COR-L47 (cell line): ENCODE measurements around the gene FNDC3B.
"Not testable (repeated sequence)": the region's sequence is repeated elsewhere in the genome, so short reads cannot be mapped to it uniquely, and the experiment has no call there.

ENCODE experiments used
- DNase-seq: peaks from one replicate; lab custom pipeline; 2025; lab: John Stamatoyannopoulos, UW

FNDC3B gene

DNA sequence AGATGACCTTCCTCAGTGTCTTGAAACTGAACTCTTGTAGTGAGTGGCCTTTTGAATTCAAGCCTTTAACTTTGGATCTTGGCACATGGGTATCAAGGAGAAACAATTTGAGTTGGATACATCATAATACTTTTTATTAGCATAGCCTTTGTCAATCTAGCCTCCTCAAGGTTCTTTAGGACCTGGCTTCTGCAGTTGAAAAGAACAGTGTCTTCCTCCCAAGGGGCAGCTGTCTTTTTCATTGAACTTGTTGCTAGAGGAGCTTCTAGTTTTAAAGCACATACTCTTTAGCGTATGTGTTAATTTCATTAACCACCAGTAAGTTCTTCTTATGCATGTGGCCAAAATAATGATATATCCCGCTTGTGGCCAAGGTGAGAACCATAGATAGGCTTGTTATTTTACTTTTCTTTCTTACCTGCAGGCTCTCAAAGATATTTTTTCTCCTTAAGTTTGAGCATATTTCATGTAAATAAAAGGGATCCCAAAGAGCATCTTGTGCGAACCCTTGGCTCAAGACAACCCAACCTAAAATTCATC lies 325.7 kb downstream of the FNDC3B start:
- no peak for DNase-seq

- DNase-seq = no peak
These were observed 328.1 kb downstream of the FNDC3B start for GRCh38 chr3:172367205-172368105.

DNA sequence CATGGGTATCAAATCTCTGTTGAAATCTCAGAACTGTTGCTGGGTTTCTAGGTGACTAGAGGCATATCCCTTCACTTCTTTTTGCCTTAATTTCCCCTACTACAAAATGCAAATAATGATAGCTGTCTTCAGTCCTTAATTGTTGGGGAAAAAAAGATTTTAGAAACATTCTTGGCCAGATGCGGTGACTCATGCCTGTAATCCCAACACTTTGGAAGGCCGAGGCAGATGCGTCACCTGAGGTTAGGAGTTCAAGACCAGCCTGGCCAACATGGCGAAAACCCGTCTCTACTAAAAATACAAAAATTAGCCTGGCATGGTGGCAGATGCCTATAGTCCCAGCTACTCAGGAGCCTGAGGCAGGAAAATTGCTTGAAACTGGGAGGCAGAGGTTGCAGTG lies 329.2 kb downstream of the FNDC3B start:
- not testable (repeated sequence) for DNase-seq

- no peak for DNase-seq
These were observed 330.3 kb downstream of the FNDC3B start for GRCh38 chr3:172369590-172370259.

GRCh38 chr3:172370419-172370818 lies 331.0 kb downstream of the FNDC3B start:
- DNase-seq = no peak

DNA sequence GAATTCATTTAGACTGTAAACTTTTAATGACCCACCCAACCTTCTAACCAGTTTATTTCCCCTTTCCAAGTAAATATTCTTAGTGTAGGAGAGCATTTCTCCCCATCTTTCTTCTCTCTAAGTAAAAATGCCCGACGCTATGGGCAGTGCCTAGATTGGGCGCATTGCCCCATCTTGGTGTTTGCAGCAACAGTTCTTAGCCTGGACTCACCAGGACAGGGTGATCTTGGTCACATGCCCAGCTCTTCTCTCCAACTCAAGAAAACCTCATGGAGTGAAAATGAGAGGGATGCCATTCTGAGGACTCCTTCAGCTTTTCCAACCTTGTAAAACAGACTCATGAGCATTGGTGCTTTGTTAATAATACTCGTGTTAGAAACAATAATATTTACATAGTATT lies 332.2 kb downstream of the FNDC3B start:
- DNase-seq = no peak

- DNase-seq = no peak
These were observed 333.5 kb downstream of the FNDC3B start for GRCh38 chr3:172372895-172373294.

DNA sequence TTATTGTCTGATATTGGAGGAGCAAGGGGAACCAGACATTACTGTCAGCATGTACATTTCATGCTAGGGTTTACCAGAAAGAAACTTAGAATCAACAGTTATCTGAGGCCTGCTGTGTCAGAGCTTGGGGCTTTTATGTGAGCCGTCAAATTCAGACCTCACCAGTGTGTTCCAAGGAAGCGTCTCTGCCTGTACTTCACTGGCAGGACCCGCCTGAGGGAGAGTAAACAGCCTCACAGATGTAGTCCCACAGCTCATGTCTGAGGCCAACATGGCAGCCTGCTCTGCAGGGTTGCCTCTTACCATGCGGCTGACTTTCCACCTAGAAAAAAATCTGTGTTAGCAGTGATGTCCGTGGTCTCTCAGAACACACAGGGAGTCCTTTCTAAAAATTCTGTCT lies 334.5 kb downstream of the FNDC3B start:
- DNase-seq = no peak

GRCh38 chr3:172375206-172375850 lies 335.9 kb downstream of the FNDC3B start:
- DNase-seq = no peak

DNA sequence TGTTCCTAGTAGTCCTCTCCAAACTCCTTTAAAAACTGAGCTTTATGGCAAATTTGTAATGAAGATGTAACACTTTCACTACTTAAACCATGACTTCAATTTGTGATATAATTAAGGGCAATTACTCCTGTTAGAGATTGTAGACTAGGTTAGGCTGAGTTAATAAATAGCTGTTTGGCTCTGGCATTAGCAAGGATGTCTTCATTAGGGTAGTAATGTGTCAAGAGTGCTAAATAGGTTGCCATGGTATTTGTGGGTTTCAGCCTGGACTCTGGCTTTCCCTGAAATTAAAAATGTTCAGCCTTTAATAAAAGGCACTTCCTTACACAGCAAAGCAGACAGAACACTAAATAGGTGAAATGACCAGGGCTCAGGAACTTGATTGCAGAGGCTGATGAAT lies 337.0 kb downstream of the FNDC3B start:
- DNase-seq = no peak

GRCh38 chr3:172376881-172377280 lies 337.5 kb downstream of the FNDC3B start:
- DNase-seq = no peak

GRCh38 chr3:172378439-172378838 lies 339.1 kb downstream of the FNDC3B start:
- no peak for DNase-seq

- no peak for DNase-seq
These were observed 340.0 kb downstream of the FNDC3B start for GRCh38 chr3:172379372-172379771.

DNA sequence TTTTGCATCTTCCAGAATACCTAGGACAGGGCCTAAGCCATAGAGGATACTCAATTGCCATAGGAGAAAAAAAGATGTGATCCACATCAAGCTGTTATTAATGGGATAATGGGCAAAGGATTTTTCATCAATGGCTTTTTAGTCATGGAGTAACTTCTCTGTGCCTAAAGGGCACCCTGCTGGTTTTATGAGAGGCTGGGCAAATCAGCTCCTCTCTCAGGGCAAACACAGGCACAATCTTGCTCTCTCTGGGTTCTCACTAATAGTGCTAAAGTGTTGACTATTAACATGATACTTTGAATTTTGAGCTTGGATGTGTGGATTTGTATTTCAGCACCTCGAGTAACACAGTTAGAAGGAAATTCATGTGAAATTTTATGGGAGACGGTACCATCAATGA lies 341.3 kb downstream of the FNDC3B start:
- no peak for DNase-seq

- no peak for DNase-seq
These were observed 344.0 kb downstream of the FNDC3B start for GRCh38 chr3:172383306-172383796.

- no peak for DNase-seq
These were observed 345.5 kb downstream of the FNDC3B start for GRCh38 chr3:172384836-172385235.

GRCh38 chr3:172387728-172388127 lies 348.4 kb downstream of the FNDC3B start:
- DNase-seq = no peak

DNA sequence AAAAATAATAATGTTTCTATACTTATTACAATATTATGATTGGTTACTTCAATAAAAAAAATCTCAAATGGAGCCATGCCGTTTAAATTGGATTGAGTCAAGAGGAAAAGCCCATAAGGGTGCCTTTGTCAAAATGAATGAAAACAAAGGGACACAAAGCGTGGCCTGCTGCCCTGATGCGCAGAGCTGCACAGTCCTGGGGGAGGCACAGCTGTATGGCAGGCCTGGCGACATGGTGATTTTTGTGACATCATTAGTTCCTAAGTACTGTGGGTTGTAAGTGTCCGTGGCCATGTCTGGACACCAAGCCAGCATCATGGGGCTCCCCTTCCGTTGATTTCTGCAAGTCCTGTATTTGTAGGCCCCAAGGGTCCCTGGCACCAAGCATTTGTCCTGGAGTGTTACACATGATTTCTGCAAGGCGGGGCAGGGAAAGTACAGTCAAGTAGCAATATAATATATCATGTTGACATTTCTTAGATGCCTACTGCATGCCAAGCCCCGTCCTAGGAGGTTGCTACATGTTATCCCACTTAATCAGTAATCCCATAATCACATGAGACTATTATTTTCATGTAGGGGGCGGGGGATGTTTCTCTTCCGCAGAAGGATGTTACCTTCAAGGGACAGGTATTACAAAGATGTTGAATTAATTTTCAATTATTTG lies 349.2 kb downstream of the FNDC3B start:
- DNase-seq = no peak

DNA sequence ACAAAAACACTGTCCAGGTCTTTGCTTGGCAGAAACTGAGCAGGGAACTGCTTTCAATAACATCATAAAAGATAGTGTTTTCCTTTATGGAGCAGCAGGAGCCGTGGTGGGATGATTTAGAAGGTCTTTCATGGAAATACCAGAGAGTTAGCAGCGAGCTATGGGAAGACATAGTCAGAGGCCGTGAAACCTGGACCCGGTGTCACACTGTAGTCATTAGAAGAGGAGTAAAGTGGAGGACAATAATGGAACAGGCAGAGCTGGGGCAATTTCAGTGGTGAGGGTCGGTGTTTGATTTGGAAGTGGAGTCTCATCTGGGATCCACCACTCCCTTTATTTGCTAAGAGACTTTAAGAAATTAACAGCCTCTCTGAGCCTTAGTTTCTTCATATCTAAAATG lies 351.4 kb downstream of the FNDC3B start:
- no peak for DNase-seq

GRCh38 chr3:172391592-172392302 lies 352.4 kb downstream of the FNDC3B start:
- DNase-seq = no peak

GRCh38 chr3:172394692-172395091 lies 355.3 kb downstream of the FNDC3B start:
- no peak for DNase-seq
